ENCODE measurements around the gene EP400. TPM values are rescaled to one million over a fixed set of nuclear protein-coding genes. Genes with fewer than 3 reads are reported as not detected.

The EP400 gene
- total and polyA plus RNA-seq, 2 of the 4 experiments (the other 2 are of a cell fraction): 4.3 to 11.4 TPM

GRCh38 chr12:132025526-132025925, 75.8 kb downstream of the EP400 start:
- Histone ChIP-seq H3K56ac (ENCODE audit: extremely low read depth, insufficient read depth, low read length) (no peak overlapping the region), H3K9ac (ENCODE audit: low read depth, low read length) (no peak overlapping the region), H3K14ac (replicated peaks; ENCODE audit: low read depth, low read length) (no peak overlapping the region), H2AK9ac (replicated peaks; ENCODE audit: low read depth, low read length, poor library complexity) (no peak overlapping the region), H3K79me1 (ENCODE audit: low read depth in 1 of 2, low read length in 2 of 2) (peaks cover 2 to 22% of the 10 kb centered on the region in 2 experiments; a peak in 3 of 4 replicates), H3K9me1 (ENCODE audit: insufficient read depth, low read length) (peaks cover 13% of the 10 kb centered on the region), H2AK5ac (ENCODE audit: low read depth, low read length) (no peak overlapping the region), H2BK15ac (ENCODE audit: low read depth, low read length) (no peak overlapping the region), H3K36me3 (ENCODE audit: control insufficient read depth, insufficient read depth, low read length) (peaks cover 66% of the 10 kb centered on the region), H2BK120ac (ENCODE audit: low read depth, low read length) (no peak overlapping the region), H2BK20ac (ENCODE audit: low read depth, low read length) (no peak overlapping the region), H3K9me3 (ENCODE audit: control insufficient read depth, insufficient read depth, low read length) (no peaks in the 10 kb centered on the region), H3K23ac (ENCODE audit: low read depth, low read length) (no peak overlapping the region), H2BK5ac (ENCODE audit: low read depth, low read length, poor library complexity, severe bottlenecking) (no peak overlapping the region), H3K18ac (ENCODE audit: low read depth, low read length) (no peak overlapping the region), H3K27ac (ENCODE audit: insufficient read depth, low read length) (no peak overlapping the region), H3K27me3 (ENCODE audit: control insufficient read depth, insufficient read depth, low read length) (no peaks in the 10 kb centered on the region), H3K4me2 (ENCODE audit: low read depth, low read length) (no peak overlapping the region), H3K4ac (ENCODE audit: low read depth, low read length) (no peak overlapping the region), H2AFZ (replicated peaks; ENCODE audit: low read length, poor library complexity) (no peak overlapping the region), H4K5ac (ENCODE audit: low read depth, low read length) (no peak overlapping the region), H4K91ac (ENCODE audit: insufficient read depth, low read depth, low read length) (no peak overlapping the region), H4K20me1 (ENCODE audit: insufficient read depth, low read length) (peaks cover under 1% of the 10 kb centered on the region), H3K4me3 (ENCODE audit: insufficient read depth, low read depth, low read length) (no peak overlapping the region), H3K4me1 (ENCODE audit: control insufficient read depth, insufficient read depth, low read length) (peaks cover 4% of the 10 kb centered on the region), H4K8ac (ENCODE audit: low read depth in 2 of 2, low read length in 2 of 2) (no peak overlapping the region)
- ChIA-PET CTCF (no interaction called here), POLR2A (ENCODE audit: unreplicated experiment) (no interaction called here)
- ATAC-seq (ENCODE audit: low read depth) (no peak), DNase-seq (no peak)
- BruUV-seq (replicated peaks): no TSS peak
- intact Hi-C loops (cut with micrococcal nuclease): no loop called here
- TF ChIP-seq MXI1 (IDR thresholded peaks at IDR 0.05; ENCODE audit: borderline replicate concordance, low read depth, low read length): no peak
- in situ Hi-C loops (cut with MboI; ENCODE audit: low sequenced_read_pairs): no loop called here
- dilution Hi-C loops (cut with HindIII; ENCODE audit: low sequenced_read_pairs, unreplicated experiment): no loop called here
- WGBS, 2 experiments (ENCODE audit: extremely low coverage in 2 of 2, insufficient read length in 1 of 2): no CpG with 5 or more reads among the region's 14 CpGs
